Fibroblast of skin of left quadriceps (primary cell): ENCODE results near the gene ABL2.
"Not testable (repeated sequence)": the region's sequence is repeated elsewhere in the genome, so short reads cannot be mapped to it uniquely, and the experiment has no call there.

Experiments
- DNase-seq, 2 experiments: peaks; one replicate each; pipeline ENCODE4 v3.0.0-alpha.2; 2013; ENCODE audit warnings: low read depth in 2 of 2

Gene ABL2

DNA sequence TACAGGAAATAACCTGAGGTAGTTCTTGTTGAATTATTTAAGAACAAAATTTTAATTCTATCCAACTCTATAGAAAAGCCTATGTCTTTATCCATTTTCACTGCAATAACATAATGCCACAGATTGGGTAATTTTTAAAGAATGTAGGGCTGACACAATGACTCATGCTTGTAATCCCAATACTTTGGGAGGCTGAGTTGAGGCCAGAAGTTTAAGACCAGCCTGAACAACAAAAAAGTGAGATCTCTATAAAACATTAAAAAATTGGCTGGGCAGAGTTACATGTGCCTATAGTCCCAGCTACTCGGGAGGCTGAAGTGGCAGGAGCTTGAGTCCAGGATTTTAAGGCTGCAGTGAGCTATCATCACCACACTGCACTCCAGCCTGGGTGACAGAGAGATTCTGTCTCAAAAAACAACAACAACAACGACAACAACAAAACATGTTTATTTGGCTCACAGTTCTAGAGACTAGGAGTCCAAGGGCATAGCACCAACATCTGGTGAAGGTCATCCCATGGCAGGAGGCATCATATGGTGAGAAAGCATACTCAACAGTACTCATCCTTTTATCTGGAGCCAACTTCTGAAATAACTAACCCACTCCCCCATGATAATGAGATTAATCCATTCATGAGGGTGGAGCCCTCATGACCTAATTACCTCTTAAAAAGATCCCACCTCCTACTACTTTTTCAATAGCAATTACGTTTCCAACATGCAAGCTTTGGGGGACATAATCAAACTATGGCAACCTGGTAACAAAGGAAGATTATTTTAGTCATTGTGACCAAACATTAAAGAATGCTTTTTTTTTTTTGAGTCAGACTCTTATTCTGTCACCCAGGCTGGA lies 59.6 kb downstream of the ABL2 start:
- DNase-seq, result peak; percentile 69 to 72

DNA sequence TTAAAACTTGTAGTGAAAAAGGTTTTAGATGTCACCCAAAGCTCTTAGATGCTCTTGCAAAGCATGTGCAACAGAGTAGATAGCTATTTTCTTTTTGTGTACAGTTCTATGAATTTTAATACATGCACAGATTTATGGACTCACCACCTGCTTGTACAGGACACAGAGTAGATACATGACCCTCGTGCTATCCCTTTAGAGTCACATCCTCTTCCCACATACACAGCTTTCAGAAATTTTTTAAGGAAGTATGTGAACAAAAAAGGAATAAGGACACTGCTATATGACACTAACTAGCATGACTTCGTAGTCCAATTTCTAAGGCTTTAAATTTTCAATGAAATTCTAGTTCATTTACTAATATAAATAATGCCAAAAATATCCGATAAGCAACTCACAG lies 60.9 kb downstream of the ABL2 start:
- no peak for DNase-seq

DNA sequence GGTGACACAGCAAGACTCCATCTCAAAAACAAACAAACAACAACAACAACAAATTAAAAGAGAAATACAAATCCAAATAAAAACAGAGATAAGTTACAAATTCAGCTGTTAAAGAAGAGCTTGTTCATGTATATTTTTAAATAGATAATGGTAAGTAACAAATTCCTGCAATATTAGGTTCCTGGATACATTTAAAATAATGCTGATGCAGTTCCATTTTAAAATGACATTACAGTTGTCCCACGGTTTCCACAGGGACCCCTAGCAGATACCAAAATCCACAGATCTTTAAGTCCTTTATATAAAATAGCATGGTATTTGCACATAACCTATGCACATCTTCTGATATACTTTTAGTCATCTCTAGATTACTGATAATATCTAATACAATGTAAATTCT lies 61.5 kb downstream of the ABL2 start:
- no peak for DNase-seq

DNA sequence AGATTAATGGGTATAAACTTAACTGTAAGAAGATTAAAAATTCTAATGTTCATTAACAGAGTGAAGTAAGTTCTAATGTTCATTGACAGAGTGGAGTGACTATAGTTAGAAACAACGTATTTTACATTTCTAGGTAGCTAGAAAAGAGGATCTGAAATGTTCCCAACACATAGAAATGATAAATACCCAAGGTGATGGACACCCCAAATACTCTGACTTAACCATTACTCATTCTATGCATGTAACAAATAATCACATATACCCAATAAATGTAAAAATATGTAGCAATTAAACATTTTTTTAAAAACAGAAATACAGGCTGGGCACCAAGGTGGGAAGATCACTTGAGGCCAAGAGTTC lies 62.1 kb downstream of the ABL2 start:
- no peak for DNase-seq

DNA sequence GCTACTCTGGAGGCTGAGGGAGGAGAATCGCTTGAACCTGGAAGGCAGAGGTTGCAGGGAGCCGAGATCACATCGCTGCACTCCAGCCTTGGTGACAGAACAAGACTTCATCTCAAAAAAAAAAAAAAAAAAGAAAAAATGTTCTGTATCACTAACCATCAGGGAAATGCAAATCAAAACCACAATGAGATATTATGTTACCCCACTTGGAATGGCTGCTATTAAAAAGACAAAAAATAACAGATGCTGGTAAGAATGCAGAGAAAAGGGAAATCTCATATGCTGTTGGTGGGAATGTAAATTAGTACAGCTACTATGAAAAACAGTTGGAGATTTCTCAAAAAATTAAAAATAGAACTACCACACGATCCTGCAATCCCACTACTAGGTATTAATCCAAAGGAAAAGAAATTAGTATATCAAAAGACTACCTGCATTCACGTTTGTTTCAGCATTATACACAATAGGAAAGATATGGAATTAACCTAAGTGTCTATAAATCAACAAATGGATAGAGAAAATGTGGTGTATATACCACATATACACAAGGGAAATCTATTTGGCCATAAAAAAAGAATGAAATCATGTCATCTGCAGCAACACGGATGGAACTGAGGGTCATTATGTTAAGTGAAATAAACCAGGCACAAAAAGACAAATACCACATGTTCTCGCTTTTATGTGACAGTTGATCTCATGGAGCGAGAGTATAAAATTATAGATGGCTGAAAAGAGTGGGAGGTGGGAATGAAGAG lies 62.6 kb downstream of the ABL2 start:
- DNase-seq, result peak; percentile 69 to 75

DNA sequence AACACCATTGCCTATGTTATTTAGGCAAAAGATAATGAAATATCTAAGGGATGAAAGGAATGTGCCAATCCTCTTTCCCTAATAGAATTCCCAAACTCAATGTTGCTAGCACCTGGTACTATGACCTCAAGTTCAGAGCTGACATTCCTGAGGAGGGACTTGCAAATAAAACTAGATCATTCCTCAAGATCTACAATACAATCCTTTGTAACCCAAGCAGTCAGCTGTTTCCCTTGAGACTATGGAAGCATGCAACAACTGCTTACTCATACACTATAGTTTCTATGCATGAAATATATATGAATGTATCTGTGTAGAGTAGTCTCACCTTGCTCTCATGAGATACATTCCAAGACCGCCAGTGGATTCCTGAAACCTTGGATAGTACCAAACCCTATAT lies 65.0 kb downstream of the ABL2 start:
- peak; percentile 90 to 93 for DNase-seq

DNA sequence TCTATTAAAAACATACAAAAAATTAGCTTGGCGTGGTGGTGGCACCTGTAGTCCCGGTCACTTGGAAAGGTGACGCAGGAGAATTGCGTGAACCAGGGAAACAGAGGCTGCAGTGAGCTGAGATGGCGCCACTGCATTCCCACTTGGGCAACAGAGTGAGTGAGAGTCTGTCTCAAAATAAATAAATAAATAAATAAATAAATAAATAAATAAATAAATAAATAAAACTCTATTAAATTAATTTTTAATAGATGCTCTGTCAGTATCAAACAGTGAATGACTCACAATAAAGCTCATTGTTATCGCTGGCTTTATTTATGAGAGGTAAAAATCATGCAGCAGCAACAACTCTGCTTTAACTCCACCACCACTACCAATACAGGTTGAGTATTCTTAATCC lies 72.8 kb downstream of the ABL2 start:
- DNase-seq, result no peak

DNA sequence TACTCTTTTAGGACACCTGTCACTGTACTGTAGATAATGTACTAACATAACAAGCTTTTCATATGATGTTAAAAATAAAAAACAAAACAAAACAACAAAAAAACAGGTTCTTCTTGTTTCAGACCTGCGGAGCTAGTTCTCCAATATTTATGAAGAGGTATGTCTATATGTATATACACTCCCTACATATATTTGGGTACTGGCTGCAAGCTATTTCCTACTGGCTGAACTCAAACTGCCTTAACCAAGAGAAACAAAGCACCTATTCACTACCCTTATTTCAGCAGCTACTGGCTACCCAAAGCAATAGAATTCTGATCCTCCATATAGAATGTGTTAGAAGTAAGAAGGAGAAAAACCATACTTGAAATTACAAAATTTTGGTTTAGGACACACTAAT lies 73.5 kb downstream of the ABL2 start:
- no peak for DNase-seq

DNA sequence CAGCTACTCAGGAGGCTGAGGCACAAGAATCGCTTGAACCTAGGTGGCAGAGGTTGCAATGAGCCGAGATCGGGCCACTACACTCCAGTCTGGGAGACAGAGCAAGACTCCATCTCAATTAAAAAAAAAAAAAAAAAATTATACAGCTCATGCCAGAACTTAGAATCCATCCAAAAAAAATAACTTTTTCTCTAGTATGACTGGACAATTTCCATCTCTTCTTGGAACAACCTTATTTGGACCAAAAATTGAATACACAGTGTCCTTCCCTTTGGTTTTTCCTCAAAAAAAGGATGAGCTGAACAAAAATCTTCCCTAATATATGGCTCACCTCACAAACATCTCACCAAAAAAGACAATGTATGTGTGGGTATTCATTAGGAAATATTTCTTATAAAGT lies 73.9 kb downstream of the ABL2 start:
- DNase-seq, result no peak

DNA sequence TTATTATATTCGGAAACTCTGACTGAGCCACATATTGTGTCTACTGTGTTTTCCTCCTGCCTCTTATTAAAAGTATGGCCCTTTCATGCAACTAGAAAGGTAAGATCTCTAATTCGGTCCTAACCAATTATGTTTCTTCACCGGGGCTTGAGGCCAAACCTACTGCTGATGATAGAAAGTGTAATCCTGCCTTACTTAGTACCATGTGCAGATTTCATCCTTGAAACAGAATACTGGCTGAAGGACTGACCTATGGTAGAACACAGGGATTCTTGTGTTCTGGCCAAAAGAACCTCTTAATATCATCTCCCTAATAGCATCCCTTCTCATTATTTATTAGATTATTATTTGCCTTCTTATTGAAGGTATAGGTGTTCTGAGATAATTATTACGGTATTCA lies 75.0 kb downstream of the ABL2 start:
- DNase-seq, result no peak

DNA sequence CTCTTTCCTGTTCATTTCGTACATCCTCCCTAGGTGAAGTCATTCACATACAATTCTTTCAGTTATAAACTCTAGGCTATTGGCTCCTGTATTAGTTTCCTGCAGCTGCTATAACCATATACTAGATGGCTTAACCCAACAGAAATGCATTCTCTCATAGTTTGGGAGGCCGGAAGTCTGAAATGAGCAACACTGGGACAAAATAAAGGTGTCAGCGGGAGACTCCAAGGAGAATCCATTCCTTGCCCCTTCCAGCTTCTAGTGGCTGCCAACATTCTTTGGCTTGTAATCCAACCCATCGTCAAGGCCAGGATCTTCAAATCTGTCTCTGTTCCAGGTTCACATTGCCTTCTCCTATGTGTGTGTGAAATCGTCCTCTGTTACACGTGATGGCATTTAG lies 76.3 kb downstream of the ABL2 start:
- DNase-seq, result no peak

DNA sequence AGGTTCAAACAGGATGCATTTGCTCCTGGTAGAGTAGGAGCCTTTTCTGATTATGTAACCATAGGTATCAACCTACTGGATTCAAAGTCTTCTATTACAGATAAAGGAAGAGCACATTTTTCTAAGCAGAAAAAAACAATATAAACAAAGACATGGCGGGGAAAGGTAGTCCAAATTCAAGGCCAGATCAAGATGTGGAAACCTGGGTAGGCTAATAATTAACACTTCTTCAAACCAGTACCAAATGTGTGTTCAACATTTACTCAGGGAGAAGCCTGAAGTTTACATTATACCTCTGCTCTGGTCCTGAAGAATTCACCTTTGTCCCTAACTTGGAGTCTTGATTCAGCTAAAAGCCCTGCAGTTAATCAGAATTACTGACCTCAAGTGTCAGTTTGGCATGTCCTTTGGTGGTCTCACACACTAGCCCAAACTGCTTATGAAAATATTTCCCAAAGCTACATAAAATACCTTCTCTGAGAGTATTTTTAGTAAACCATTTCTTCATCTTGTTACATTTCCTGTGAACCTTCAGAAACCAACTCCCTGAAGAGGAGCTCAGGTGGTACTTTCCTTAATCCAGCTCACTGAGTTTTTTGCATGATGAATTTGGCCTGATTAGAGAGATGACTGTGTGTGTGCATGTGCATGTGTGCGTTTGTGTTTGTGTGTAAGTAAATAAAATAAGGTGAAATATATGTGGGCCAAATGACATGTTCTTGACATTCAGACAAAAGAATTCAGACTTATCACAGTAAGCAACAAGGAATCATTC lies 77.4 kb downstream of the ABL2 start:
- DNase-seq, result no peak

DNA sequence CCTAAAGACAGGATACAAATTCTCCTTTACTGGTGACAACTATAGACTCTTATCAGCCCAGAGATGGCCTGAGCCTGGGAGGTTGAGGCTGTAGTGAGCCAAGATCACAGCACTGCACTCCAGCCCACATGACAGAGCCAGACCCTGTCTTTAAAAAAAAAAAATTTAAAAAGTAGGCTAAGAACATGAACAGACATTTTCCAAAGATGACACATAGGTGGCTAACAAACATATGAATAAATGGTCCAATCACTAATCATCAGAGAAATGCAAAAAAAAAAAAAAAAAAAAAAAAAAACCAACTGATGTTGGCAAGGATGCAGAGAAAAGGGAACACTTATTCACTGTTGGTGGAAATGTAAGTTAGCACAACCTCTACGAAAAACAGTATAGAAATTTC lies 82.6 kb downstream of the ABL2 start:
- DNase-seq, result no peak

DNA sequence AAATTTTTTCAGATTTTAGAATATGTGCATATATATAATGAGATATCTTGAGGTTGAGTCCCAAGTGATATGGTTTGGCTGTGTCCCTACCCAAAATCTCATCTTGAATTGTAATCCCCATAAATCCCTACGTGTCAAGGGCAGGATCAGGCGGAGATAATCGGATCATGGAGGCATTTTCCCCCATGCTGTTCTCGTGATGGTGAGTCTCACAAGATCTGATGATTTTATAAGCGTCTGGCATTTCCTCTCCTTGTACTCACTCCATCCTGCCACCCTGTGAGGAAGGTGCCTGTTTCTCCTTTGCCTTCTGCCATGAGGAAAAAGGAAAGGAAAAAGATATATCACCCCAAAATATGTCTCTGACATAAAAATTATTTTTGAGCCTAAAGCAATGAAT lies 83.0 kb downstream of the ABL2 start:
- no peak for DNase-seq

DNA sequence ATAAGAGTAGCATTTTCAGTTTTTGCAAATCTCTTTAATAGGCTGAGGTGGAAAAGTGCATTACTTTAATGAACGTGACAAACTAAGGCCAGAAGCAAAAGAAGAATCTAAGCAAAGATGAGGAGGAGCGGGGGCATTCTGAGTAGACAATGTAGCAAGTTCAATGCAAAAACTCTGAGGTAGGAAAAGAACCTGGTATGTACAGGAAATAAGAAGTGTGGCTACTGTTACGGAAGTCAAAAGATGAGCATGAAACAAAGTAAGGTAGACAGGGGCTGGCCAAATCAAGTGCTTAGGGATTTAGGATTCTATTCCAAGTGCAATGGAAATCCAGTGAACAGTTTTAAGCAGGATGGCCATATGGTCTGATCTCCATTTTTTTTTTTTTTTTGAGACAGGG lies 84.0 kb downstream of the ABL2 start:
- DNase-seq, result no peak

DNA sequence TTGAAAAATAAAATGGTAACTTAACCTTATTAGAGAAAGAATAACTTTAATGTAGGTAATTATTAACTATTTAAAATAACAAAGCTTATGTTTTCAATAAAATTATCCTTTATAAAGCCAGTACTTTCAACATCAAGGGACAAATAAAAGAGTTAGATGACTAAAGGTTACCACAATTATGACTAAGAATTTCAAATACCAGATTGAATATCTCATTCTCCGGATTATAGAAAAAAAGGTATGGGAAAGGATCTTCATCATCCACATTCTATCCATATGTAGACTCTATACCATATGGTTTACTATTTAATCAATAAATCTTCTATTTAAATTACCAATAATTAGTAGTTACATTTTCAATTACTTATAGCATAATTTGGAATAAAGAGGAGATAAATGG lies 84.9 kb downstream of the ABL2 start:
- no peak for DNase-seq

DNA sequence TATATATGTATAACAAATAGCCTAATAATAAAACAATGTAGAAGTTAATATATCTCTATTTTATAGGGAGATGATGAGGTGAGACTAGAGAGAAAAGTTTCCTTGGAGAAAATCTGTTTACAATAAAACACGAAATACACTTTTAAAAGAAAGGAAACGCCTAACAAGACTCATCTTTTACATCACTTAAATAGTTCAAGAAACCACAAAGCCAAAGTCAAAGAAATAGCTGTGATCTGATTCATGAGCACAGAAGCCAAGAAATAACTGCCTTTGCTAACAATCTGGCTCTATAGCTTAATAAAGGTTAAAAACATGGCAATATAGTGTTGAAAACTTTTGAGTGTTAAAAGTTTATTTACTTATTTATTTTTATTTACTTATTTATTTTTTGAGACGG lies 86.2 kb downstream of the ABL2 start:
- DNase-seq, result peak; percentile 93 to 94

DNA sequence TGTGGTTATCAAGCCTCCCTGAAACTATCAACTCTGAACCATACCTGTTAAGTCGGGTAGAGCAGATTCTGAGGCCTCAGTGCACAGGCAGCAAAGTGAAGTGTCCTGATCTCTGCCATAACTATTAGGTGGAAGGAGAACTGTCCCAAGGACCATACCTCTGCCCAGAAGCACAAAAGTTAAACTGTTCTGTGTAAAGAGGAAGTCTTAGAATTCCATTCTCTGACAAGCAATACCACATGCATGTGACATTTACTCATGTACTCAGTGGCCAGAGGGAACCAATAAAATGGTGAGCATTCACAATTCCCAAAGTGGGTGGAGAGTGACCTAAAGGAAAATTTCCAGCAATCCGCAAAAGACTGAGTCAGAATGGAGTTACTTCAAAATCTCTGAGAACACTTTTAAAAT lies 86.6 kb downstream of the ABL2 start:
- DNase-seq, result peak; percentile 96

DNA sequence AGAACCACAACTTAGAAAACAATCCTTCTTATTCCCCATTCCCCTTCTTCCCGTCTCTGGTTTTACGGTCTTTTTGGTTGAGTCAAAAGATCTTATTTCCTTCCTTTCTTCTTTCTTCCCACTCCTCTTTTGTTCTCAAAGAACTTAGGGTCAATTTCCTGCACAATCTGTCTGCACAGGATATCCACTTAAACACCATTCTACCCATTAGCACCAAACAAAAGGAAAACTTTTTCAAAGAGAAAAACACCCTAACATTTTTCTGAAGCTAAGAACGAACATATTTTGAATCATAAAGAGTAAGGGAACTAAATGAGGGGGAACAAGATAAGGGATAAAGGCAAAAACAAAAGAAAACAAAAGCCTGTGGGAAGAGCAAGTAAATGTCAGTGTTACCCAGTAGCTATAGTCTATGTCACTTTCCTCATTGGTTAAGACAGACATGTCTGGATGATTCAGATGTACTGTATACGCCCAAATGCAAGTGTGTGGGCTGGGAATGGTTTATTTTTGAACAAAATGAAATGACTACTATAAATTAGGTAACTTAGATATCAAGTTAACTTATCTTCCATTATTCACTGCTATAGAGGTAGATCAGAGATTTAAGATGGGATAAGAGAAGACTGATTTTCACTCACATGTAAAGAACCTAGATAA lies 87.8 kb downstream of the ABL2 start:
- DNase-seq, result peak; percentile 50 to 55

DNA sequence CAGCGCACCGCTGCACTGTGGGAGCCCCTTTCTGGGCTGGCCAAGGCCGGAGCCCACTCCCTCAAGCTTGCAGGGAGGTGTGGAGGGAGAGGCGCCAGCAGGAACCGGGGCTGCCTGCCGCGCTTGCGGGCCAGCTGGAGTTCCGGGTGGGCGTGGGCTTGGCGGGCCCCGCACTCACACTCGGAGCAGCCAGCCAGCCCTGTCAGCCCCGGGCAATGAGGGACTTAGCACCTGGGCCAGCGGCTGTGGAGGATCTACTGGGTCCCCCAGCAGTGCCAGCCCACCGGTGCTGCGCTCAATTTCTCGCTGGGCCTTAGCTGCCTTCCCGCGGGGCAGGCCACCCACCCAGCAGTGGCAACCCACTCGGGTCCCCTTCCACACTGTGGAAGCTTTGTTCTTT lies 90.7 kb downstream of the ABL2 start:
- DNase-seq, result not testable (repeated sequence)

DNA sequence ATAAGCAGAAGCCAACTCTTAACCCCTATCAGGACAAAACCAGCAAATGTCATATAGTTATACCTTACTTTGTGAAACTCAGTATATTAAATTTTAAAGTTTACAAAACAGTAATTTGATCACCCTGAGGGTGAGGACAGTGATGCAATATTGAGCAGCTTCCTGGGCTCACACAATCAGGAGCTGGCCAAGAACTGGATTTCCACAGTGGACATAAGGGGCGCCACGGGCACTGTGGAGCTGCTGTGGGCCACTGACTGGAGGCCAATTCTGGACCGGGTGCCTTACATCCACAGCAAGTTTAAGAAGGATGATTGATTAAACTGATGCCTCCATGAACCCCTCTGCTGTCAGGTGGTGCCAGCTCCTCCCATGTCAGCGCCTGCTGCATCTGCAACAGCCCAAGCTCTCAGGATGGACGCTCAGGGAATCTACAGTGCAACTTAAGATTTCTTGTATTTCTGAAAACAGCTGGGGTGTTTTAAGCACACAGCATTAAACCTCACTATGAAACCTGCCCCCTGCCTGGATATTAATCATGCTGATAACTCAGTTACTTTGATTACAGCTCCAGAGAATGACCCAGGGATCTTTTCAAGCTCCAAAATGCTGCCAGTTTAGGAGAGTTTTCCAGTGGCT lies 91.7 kb downstream of the ABL2 start:
- DNase-seq, result no peak

DNA sequence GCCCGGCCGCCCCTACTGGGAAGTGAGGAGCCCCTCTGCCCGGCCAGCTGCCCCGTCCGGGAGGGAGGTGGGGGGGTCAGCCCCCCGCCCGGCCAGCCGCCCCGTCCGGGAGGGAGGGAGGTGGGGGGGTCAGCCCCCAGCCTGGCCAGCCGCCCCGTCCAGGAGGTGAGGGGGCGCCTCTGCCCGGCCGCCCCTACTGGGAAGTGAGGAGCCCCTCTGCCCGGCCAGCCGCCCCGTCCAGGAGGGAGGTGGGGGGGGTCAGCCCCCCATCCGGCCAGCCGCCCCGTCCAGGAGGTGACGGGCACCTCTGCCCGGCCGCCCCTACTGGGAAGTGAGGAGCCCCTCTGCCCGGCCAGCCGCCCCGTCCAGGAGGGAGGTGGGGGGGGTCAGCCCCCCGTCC lies 93.8 kb downstream of the ABL2 start:
- not testable (repeated sequence) for DNase-seq
